SU-DHL-6 (cell line): ENCODE results near the gene LCNL1.

ENCODE experiments used
- EZH2phosphoT487 ChIP-seq: fragments of 200-600 bp; sonication (generic), shearing (Covaris generic); conservative IDR thresholded peaks from 2 replicates; pipeline ENCODE4 v1.6.1; 2018; ENCODE audit warnings: mild to moderate bottlenecking, antibody characterized with exemption, low read length, moderate library complexity, mixed read lengths
- TF ChIP-seq, protein P1 (sequence below): fragments of 200-600 bp; sonication (generic); IDR thresholded peaks from one replicate; pipeline ENCODE4 v1.5.1; 2017; ENCODE audit warnings: antibody characterized with exemption, mild to moderate bottlenecking, low read length, moderate library complexity; ENCODE audit not compliant: insufficient read depth, poor library complexity, severe bottlenecking

DNA sequence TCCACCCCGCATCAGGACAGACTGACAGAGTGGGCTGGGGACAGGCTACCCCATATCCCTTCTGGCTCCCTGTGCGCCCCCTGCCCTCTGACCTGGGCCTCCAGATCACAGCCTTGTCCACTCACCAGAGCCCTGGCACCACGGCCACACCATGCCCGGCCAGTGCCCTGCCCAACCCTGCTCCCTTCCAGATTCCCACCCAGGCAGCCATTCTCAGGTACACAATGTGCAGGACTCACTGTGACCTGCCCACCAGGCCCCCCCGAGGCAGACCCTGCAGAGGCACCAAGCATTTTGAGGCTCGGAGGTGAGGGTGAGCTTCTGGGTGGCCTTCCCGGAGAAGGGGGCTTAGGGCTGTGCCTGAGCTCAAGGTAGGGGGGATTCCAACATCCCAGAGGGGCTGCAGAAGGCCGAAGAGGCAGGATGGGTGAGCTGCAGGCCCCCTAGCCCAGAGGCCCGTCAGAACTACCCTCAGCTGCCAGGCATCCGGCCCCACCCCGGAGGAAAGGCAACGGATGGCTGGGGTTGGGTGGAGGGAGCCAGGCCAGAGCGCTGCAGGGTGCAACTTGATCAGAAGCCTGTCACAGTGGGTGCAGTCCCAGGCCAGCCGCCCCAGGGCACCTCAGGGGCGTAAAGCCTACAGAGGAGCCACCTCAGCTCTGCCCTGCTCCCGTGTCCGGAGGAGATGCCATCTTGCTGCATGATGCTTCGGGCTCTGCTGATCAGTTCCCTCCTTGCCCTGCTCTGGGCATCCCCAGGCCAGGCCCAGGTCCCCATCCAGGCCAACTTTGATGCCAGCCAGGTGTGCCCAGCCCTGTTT, at the start of gene LCNL1:
- TF ChIP-seq, protein P1, sequence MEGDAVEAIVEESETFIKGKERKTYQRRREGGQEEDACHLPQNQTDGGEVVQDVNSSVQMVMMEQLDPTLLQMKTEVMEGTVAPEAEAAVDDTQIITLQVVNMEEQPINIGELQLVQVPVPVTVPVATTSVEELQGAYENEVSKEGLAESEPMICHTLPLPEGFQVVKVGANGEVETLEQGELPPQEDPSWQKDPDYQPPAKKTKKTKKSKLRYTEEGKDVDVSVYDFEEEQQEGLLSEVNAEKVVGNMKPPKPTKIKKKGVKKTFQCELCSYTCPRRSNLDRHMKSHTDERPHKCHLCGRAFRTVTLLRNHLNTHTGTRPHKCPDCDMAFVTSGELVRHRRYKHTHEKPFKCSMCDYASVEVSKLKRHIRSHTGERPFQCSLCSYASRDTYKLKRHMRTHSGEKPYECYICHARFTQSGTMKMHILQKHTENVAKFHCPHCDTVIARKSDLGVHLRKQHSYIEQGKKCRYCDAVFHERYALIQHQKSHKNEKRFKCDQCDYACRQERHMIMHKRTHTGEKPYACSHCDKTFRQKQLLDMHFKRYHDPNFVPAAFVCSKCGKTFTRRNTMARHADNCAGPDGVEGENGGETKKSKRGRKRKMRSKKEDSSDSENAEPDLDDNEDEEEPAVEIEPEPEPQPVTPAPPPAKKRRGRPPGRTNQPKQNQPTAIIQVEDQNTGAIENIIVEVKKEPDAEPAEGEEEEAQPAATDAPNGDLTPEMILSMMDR, result no peak
- no peak for TF ChIP-seq EZH2phosphoT487
